Muscle layer of duodenum (tissue), 2 donors: ENCODE data around the gene CLSTN2.

Experiments
- H3K27ac ChIP-seq: one replicate; pipeline ENCODE4 v1.7.0; 2013; ENCODE audit warnings: mild to moderate bottlenecking, low read length
- H3K27me3 ChIP-seq: one replicate; pipeline ENCODE4 v1.7.0; 2013; ENCODE audit warnings: low read depth, mild to moderate bottlenecking, control low read depth, low read length
- H3K36me3 ChIP-seq, 2 donors: one replicate each; pipeline ENCODE4 v1.7.0; 2013; ENCODE audit warnings: low read length in 2 of 2, control low read depth in 1 of 2, mild to moderate bottlenecking in 1 of 2; ENCODE audit not compliant: insufficient read depth in 2 of 2, control insufficient read depth in 1 of 2
- H3K4me1 ChIP-seq, 2 donors: one replicate each; pipeline ENCODE4 v1.7.0; 2013; ENCODE audit warnings: low read length in 2 of 2, mild to moderate bottlenecking in 2 of 2, control low read depth in 1 of 2, moderate library complexity in 1 of 2; ENCODE audit not compliant: insufficient read depth in 2 of 2, control insufficient read depth in 1 of 2
- H3K4me3 ChIP-seq, 2 donors: one replicate each; pipeline ENCODE4 v1.7.0; 2013; ENCODE audit warnings: low read length in 2 of 2, low read depth in 1 of 2, mild to moderate bottlenecking in 1 of 2
- H3K9me3 ChIP-seq, 2 donors: one replicate each; pipeline ENCODE4 v1.7.0; 2013; ENCODE audit warnings: low read length in 2 of 2, control low read depth in 1 of 2, mild to moderate bottlenecking in 1 of 2; ENCODE audit not compliant: control insufficient read depth in 1 of 2
- donor health status: healthy.

The CLSTN2 gene

GRCh38 chr3:140470211-140470610, 535.2 kb downstream of the CLSTN2 start:
- no peak overlapping the region for H3K4me3 ChIP-seq
- no peaks in the 10 kb centered on the region for H3K36me3 ChIP-seq
- H3K27ac ChIP-seq = no peak overlapping the region
- H3K4me1 ChIP-seq = no peaks in the 10 kb centered on the region
- H3K9me3 ChIP-seq = no peaks in the 10 kb centered on the region
- no peaks in the 10 kb centered on the region for H3K27me3 ChIP-seq

- H3K9me3 ChIP-seq = no peaks in the 10 kb centered on the region
- H3K36me3 ChIP-seq = no peaks in the 10 kb centered on the region
- H3K27me3 ChIP-seq = no peaks in the 10 kb centered on the region
- H3K4me1 ChIP-seq = no peaks in the 10 kb centered on the region
- no peak overlapping the region for H3K4me3 ChIP-seq
- H3K27ac ChIP-seq = no peak overlapping the region
Measured at GRCh38 chr3:140470962-140471361, 536.0 kb downstream of the CLSTN2 start.

- Histone ChIP-seq H3K27me3 (no peaks in the 10 kb centered on the region), H3K4me1 (no peaks in the 10 kb centered on the region)
Measured at GRCh38 chr3:140472306-140473020, 537.5 kb downstream of the CLSTN2 start.

DNA sequence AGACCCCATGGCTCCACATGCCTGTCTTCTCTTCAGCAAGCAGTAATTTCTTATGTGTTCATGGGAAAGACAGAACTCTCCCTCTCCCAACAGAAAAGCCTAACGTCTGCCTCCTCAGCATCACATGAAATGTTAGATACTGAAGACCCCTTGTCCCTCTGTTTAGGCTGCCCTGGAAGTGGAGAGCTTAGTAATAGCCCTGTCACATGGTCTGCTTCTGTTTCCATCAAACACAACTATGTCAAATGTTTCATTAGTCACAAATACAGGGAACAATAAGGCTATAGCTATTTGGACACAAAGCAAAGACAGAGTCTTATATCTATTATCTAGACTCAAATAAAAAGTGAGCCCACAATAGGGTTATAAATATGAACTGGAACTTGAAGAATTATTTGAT, 552.6 kb downstream of the CLSTN2 start:
- H3K36me3 ChIP-seq = no peaks in the 10 kb centered on the region
- H3K4me3 ChIP-seq = no peak overlapping the region
- H3K9me3 ChIP-seq = no peaks in the 10 kb centered on the region
- H3K4me1 ChIP-seq = no peaks in the 10 kb centered on the region
- no peak overlapping the region for H3K27ac ChIP-seq
- H3K27me3 ChIP-seq = no peaks in the 10 kb centered on the region

More at GRCh38 chr3:140472306-140473020, 537.5 kb downstream of the CLSTN2 start:
- no peak overlapping the region for H3K4me3 ChIP-seq
- no peaks in the 10 kb centered on the region for H3K9me3 ChIP-seq
- H3K27ac ChIP-seq = no peak overlapping the region
- no peaks in the 10 kb centered on the region for H3K36me3 ChIP-seq

DNA sequence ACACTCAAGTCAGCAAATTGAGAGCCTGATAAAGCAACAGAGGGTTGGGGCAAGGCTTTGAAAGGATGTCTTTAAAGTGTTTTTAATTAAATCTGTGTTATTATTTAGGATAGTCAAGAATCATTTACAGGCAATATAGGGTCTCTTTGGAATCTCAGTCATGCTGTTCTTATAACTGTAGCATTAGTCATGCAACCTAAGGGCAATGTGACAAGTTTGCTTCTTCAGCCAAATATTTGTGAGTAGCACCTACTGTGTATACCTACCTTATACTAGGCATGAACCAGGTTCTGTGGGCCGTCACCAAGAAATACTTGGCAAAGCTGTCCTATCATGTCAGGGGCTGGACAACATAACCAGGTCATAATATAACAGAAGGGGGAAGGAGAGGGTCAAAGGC, 558.3 kb downstream of the CLSTN2 start:
- Histone ChIP-seq H3K36me3 (no peaks in the 10 kb centered on the region), H3K27me3 (no peaks in the 10 kb centered on the region), H3K27ac (no peak overlapping the region), H3K4me1 (no peaks in the 10 kb centered on the region), H3K9me3 (no peaks in the 10 kb centered on the region), H3K4me3 (no peak overlapping the region)

GRCh38 chr3:140494970-140495369, 560.0 kb downstream of the CLSTN2 start:
- Histone ChIP-seq H3K27ac (no peak overlapping the region), H3K4me1 (no peaks in the 10 kb centered on the region), H3K4me3 (no peak overlapping the region), H3K36me3 (no peaks in the 10 kb centered on the region), H3K27me3 (no peaks in the 10 kb centered on the region), H3K9me3 (no peaks in the 10 kb centered on the region)

GRCh38 chr3:140497331-140497730, 562.3 kb downstream of the CLSTN2 start:
- Histone ChIP-seq H3K4me1 (no peaks in the 10 kb centered on the region), H3K4me3 (no peak overlapping the region), H3K27me3 (no peaks in the 10 kb centered on the region), H3K27ac (no peak overlapping the region), H3K9me3 (no peaks in the 10 kb centered on the region), H3K36me3 (no peaks in the 10 kb centered on the region)

GRCh38 chr3:140499114-140499757, 564.3 kb downstream of the CLSTN2 start:
- Histone ChIP-seq H3K4me3 (no peak overlapping the region), H3K27ac (no peak overlapping the region), H3K27me3 (no peaks in the 10 kb centered on the region), H3K36me3 (no peaks in the 10 kb centered on the region), H3K9me3 (no peaks in the 10 kb centered on the region), H3K4me1 (no peaks in the 10 kb centered on the region)

- Histone ChIP-seq H3K27me3 (no peaks in the 10 kb centered on the region), H3K9me3 (no peaks in the 10 kb centered on the region), H3K36me3 (no peaks in the 10 kb centered on the region), H3K4me1 (peaks cover 0 to 7% of the 10 kb centered on the region in 2 donors), H3K4me3 (no peak overlapping the region), H3K27ac (no peak overlapping the region)
Measured at GRCh38 chr3:140500473-140500872, 565.5 kb downstream of the CLSTN2 start.

GRCh38 chr3:140501061-140501769, 566.2 kb downstream of the CLSTN2 start:
- H3K4me3 ChIP-seq = no peak overlapping the region
- H3K27me3 ChIP-seq = no peaks in the 10 kb centered on the region
- peaks cover 0 to 13% of the 10 kb centered on the region in 2 donors for H3K4me1 ChIP-seq
- H3K9me3 ChIP-seq = no peaks in the 10 kb centered on the region
- no peaks in the 10 kb centered on the region for H3K36me3 ChIP-seq
- no peak overlapping the region for H3K27ac ChIP-seq

DNA sequence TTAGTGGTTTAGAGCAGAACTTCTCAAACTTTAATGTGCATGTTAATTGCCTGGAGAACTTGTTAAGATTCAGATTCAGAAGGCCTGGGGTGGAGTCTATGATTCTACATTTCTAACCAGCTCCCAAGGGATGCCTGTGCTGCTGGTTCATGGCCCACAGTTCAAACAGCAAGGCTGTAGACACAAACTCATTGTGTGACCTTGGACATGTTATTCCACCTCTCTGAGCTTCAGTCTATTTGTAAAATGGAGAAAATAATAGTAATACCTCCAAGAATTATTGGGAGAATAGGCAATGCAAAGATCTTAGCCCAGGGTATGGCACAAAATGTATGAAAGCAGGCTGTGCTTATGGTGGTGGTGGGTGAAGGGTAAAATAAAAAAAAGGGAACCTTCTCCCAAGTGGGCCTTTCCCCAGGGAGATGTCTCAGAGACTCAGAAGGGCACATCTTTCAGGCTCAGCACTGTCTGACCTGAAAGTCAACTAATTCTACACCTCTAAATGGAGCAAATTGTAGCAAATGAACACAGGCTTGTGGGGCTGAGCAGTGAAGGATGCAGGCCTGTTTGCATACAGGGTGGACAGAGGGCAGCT, 566.9 kb downstream of the CLSTN2 start:
- Histone ChIP-seq H3K27ac (no peak overlapping the region), H3K27me3 (no peaks in the 10 kb centered on the region), H3K36me3 (no peaks in the 10 kb centered on the region), H3K4me3 (no peak overlapping the region), H3K4me1 (peaks cover 0 to 13% of the 10 kb centered on the region in 2 donors), H3K9me3 (no peaks in the 10 kb centered on the region)
